Adipocyte (in vitro differentiated cells): ENCODE measurements around the gene C1GALT1.

Experiments used
- DNase-seq: peaks from one replicate; pipeline ENCODE4 v3.0.0-alpha.2; 2015; ENCODE audit warnings: low read depth
- H3K27me3 ChIP-seq: replicated peaks from 2 replicates; pipeline ENCODE4 v1.7.0; 2013; ENCODE audit warnings: mild to moderate bottlenecking, low read length, moderate library complexity; ENCODE audit not compliant: control insufficient read depth, insufficient read depth
- H3K36me3 ChIP-seq: 2 replicates; pipeline ENCODE4 v1.7.0; 2013; ENCODE audit warnings: low read length, mild to moderate bottlenecking, moderate library complexity; ENCODE audit not compliant: control insufficient read depth, insufficient read depth, severe bottlenecking
- H3K4me1 ChIP-seq: 2 replicates; pipeline ENCODE4 v1.7.0; 2013; ENCODE audit warnings: mild to moderate bottlenecking, low read length, moderate library complexity; ENCODE audit not compliant: control insufficient read depth, insufficient read depth
- H3K4me3 ChIP-seq: 2 replicates; pipeline ENCODE4 v1.7.0; 2013; ENCODE audit warnings: mild to moderate bottlenecking, low read length, moderate library complexity
- H3K9ac ChIP-seq: 2 replicates; pipeline ENCODE4 v1.7.0; 2013; ENCODE audit warnings: mild to moderate bottlenecking, low read length, moderate library complexity
- H3K9me3 ChIP-seq: 2 replicates; pipeline ENCODE4 v1.7.0; 2013; ENCODE audit warnings: mild to moderate bottlenecking, low read length, moderate library complexity; ENCODE audit not compliant: control insufficient read depth

Gene C1GALT1

DNA sequence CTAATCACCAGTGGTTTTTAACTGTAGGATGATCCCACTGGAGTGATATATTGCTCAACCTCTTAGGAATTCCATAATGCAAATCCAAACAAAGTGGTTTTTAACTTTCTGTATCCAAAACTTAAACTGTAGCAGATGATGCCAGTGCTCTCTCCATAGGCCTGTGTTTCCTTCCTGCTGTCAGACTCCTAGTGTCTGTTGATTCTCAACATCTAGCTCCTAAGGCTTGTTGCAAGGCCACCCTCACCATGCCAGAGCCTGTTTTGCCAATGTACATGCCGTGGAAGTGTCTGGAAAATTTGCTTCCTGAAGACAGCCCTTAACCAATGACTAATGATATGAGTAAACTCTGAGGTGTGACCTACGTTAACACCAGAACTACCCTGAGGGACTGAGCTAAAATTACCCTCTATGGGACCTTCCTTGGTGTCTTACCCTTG lies 39.3 kb downstream of the C1GALT1 start:
- peaks cover 36% of the 10 kb centered on the region for H3K4me1 ChIP-seq
- H3K9ac ChIP-seq = no peak overlapping the region
- peaks cover 20% of the 10 kb centered on the region for H3K36me3 ChIP-seq
- H3K4me3 ChIP-seq = peak overlapping the region; percentile 3
- H3K27me3 ChIP-seq = no peaks in the 10 kb centered on the region
- no peaks in the 10 kb centered on the region for H3K9me3 ChIP-seq
- peak; percentile 82 for DNase-seq

DNA sequence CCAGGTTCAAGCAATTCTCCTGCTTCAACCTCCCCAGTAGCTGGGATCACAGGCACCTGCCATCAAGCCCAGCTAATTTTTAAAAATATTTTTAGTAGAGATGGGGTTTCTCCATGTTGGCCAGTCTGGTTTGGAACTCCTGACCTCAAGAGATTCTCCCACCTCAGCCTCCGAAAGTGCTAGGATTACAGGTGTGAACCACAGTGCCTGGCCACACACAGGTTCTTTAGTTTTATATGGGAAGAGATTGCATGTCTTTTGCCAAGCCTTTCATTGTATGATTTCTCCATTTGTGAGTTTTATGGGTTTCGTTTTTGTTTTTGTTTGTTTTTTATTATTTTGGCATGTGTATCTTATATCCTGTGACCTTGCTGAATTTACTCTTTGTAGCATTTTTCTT lies 40.9 kb downstream of the C1GALT1 start:
- Histone ChIP-seq H3K4me3 (no peak overlapping the region), H3K36me3 (peaks cover 3% of the 10 kb centered on the region), H3K9ac (no peak overlapping the region), H3K4me1 (peaks cover 42% of the 10 kb centered on the region), H3K27me3 (no peaks in the 10 kb centered on the region), H3K9me3 (no peaks in the 10 kb centered on the region)
- no peak for DNase-seq

DNA sequence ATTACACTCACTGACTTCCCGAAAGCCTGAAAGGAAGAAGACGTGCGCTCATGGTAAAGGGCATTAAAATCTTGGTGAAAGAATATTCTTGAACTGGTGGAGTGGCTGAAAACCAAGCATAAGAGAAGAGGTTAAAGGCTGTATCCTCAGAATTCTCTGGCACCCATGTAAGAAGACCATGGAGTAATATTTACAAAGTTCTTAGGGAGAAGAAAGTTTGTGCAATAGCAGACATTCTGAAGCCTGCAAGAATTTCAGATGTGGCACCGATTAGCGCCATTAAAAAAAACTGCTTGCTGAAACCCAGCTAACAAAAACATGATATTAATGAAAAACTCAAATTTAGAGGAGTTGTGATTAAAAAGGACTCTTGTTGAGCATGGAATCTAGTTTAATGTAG lies 44.1 kb downstream of the C1GALT1 start:
- H3K9ac ChIP-seq = no peak overlapping the region
- H3K27me3 ChIP-seq = no peaks in the 10 kb centered on the region
- H3K4me1 ChIP-seq = peaks cover 32% of the 10 kb centered on the region
- no peak for DNase-seq
- H3K9me3 ChIP-seq = peaks cover 7% of the 10 kb centered on the region
- H3K36me3 ChIP-seq = no peaks in the 10 kb centered on the region
- H3K4me3 ChIP-seq = no peak overlapping the region

DNA sequence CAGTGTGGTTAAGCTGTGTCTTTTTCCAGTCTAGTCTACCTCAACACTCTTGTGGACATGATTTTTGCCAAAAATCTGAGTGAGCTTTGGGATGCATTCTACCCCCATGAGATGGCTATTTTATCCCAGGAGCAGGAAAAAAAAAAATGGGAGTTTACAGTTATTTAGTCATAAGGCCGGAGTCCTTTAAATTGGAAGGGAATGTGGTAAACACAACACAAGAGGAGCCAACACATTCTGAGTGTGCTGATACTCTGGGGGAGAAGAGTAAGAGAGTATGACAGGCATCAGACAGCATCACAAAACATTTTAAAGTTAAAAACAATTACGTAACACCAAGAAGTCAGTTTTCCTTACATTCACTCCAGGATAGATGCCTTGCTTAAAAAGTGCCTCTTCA lies 46.1 kb downstream of the C1GALT1 start:
- no peaks in the 10 kb centered on the region for H3K27me3 ChIP-seq
- peaks cover 21% of the 10 kb centered on the region for H3K4me1 ChIP-seq
- no peaks in the 10 kb centered on the region for H3K36me3 ChIP-seq
- no peak overlapping the region for H3K9ac ChIP-seq
- peak; percentile 38 for DNase-seq
- H3K4me3 ChIP-seq = no peak overlapping the region
- H3K9me3 ChIP-seq = peaks cover 7% of the 10 kb centered on the region

DNA sequence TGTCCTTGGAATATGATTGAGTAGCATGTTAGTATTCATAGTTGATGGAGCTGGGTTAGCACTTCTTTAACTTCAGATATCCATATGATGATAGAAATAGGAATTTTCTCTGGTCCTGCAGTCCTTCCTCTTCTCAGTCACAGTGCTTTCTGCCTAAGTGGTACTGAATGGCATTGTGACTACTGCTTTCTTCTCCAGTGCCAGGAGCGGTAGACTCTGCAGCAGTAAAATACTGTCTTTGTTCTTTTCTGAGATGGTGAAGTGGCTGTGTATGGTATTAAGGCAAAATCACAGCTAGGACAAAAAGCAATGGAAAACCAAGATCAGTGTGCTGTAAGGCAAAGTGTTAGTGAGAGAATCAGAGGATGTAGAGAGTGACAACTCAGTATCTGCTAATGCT lies 46.6 kb downstream of the C1GALT1 start:
- no peak for DNase-seq
- no peak overlapping the region for H3K9ac ChIP-seq
- no peaks in the 10 kb centered on the region for H3K27me3 ChIP-seq
- H3K4me3 ChIP-seq = no peak overlapping the region
- peaks cover 21% of the 10 kb centered on the region for H3K4me1 ChIP-seq
- no peaks in the 10 kb centered on the region for H3K36me3 ChIP-seq
- peaks cover 7% of the 10 kb centered on the region for H3K9me3 ChIP-seq

DNA sequence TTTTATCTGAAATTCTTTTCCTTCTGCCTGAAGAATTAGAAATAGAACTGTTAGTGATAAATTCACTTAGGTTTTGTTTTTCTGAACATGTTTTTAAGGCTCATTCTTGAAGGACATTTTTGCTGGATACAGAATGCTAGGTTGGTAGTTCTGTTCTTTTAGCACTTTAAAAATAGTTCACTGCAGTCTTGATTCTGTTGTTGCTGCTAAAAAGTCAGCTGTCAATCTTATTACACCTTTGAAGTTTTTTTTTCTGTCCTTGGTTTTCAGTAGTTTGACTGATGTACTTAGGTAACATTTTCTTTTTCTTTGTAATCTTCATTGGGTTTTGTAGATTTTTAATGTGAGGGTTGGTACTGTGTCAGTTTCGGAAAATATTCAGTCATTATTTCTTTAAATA lies 48.7 kb downstream of the C1GALT1 start:
- Histone ChIP-seq H3K36me3 (peaks cover 18% of the 10 kb centered on the region), H3K27me3 (no peaks in the 10 kb centered on the region), H3K4me3 (no peak overlapping the region), H3K9me3 (peaks cover 7% of the 10 kb centered on the region), H3K9ac (no peak overlapping the region), H3K4me1 (peaks cover 18% of the 10 kb centered on the region)
- no peak for DNase-seq

DNA sequence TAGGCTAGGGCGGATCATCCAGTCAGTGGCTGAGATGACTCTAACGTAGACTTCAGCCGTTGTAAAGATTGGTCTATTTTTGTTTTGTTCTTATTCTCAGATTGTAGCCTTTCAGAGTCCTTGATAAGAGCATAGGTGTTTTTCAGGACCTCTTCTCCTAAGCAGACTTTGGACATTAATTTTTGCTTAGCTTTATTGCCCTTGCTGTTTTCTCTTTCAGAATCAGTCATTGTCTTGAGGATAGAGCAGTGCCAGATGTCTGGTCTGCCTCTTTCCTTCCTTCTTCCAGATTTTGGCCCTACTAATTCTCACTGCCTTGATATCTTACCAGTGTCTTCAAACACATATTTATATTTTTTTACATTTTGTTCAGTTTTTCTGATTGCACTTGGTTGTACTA lies 49.5 kb downstream of the C1GALT1 start:
- peaks cover 22% of the 10 kb centered on the region for H3K36me3 ChIP-seq
- H3K9me3 ChIP-seq = peaks cover 7% of the 10 kb centered on the region
- DNase-seq = no peak
- peaks cover 9% of the 10 kb centered on the region for H3K4me1 ChIP-seq
- no peak overlapping the region for H3K9ac ChIP-seq
- H3K4me3 ChIP-seq = no peak overlapping the region
- no peaks in the 10 kb centered on the region for H3K27me3 ChIP-seq

DNA sequence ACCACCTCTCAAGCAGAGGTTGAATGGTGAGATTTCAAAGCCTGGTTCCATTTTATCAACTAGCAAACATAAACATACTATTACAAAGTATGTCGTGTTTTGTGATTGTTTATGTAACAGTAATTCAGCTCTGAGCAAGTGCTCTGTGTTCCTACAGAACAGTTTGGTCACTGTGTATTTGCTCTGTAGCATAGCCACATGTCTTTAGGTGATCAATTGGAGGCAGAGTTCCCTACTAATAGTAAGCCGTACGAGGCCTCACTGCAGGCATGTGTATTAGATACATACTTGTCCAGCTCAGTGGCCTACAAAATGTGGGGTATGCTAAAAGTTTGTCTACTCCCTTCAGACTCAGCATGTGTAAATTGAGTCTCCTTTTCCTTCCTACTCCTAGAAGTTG lies 53.0 kb downstream of the C1GALT1 start:
- no peak for DNase-seq
- Histone ChIP-seq H3K27me3 (no peaks in the 10 kb centered on the region), H3K4me1 (no peaks in the 10 kb centered on the region), H3K9ac (no peak overlapping the region), H3K9me3 (peaks cover 7% of the 10 kb centered on the region), H3K36me3 (peaks cover 52% of the 10 kb centered on the region), H3K4me3 (no peak overlapping the region)

DNA sequence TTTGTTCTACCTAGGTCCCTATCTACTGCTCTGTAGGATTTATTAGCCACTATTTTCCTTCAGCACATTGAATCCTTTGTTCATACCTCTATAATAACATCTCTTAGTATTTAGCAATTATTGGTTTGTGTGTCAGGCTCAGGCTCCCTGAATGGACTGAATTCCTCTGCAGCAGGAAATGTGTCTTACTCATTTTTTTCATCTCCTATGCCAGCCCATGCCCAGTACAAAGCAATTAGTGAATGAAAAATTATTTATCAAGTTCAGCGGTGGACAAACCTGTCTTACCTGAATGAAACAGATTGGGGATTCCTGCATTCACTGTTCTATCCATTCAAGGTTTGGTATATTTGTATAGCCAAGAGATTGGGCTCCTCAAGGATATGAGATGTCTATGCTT lies 53.7 kb downstream of the C1GALT1 start:
- Histone ChIP-seq H3K36me3 (peaks cover 52% of the 10 kb centered on the region), H3K9me3 (peaks cover 4% of the 10 kb centered on the region), H3K9ac (no peak overlapping the region), H3K4me3 (no peak overlapping the region), H3K4me1 (no peaks in the 10 kb centered on the region), H3K27me3 (no peaks in the 10 kb centered on the region)
- no peak for DNase-seq

DNA sequence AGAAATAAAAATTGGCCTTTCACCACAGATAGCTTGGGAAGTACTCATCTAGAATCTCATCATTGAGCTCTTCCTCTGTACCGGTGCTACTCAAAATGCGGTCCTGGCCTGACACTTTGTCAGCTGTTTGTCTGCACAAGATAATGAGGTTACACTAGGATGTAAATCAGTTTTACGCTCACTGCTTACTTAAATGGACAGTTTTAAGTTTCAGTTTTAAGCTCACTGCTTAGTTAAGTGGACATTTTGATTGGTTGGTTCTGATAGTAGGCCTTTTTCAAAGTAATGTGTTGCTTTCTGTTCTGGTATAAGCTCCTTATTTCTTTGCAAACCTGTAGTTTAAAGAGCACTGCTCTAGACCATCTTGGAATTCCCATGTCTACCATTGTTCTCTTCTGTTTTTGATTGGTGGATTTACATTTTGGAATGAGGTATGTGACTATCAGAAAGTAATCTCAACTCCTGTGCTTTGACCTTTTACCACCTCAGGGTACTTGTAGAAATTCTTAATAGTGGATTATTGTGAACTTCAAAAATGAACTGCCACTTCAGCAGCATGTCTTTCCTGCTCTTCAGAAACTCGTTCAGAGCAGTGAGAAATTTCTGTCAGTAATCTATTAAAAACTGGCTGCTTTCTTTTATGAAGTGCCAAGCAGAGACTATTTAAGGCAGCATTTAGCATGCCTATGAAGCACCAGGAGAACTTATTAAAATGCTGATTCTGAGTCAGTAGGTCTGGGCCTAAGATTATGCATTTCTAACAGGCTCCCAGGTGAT lies 55.0 kb downstream of the C1GALT1 start:
- no peak overlapping the region for H3K9ac ChIP-seq

DNA sequence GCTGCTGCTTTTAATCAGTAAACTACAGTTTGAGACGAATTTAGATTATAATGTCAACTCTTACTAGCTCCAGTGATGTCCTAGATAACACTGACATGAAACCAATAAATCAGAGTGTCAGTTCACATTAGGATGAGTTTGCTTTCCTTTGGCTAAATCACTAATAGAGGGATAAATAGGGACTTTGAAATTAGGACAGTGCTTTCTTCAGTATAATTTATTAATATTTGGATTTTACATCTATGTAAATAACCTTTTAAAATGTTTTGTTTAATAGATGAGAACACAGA lies 55.6 kb downstream of the C1GALT1 start:
- H3K4me1 ChIP-seq = no peaks in the 10 kb centered on the region
- H3K9me3 ChIP-seq = no peaks in the 10 kb centered on the region
- H3K4me3 ChIP-seq = no peak overlapping the region
- H3K27me3 ChIP-seq = no peaks in the 10 kb centered on the region
- peaks cover 57% of the 10 kb centered on the region for H3K36me3 ChIP-seq
- no peak overlapping the region for H3K9ac ChIP-seq
- no peak for DNase-seq

More for the DNA sequence above, 55.0 kb downstream of the C1GALT1 start:
- no peaks in the 10 kb centered on the region for H3K4me1 ChIP-seq
- H3K9me3 ChIP-seq = no peaks in the 10 kb centered on the region
- no peak overlapping the region for H3K4me3 ChIP-seq
- peak; percentile 4 for DNase-seq
- no peaks in the 10 kb centered on the region for H3K27me3 ChIP-seq
- H3K36me3 ChIP-seq = peaks cover 52% of the 10 kb centered on the region

DNA sequence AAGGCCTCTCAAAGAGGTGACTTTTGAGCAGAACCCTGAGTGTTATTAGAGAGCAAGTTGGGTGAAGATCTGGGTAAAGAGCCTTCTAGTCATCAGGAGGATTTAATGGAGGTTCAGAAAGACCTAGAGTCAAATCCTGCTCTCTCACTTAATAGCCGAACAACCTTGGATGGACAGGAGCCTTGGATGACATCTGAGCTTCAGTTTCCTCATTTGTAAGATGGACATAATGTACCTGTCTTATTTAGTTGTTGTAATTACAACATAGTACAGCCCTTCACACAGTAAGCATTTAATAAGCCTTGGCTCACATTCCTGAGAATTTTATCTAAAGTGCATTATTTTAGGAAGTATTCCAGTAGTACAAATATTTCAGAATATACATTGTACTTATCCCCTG lies 57.0 kb downstream of the C1GALT1 start:
- no peak for DNase-seq
- no peaks in the 10 kb centered on the region for H3K27me3 ChIP-seq
- H3K4me3 ChIP-seq = no peak overlapping the region
- H3K9me3 ChIP-seq = no peaks in the 10 kb centered on the region
- peaks cover 3% of the 10 kb centered on the region for H3K4me1 ChIP-seq
- no peak overlapping the region for H3K9ac ChIP-seq
- peaks cover 68% of the 10 kb centered on the region for H3K36me3 ChIP-seq
